Measurements from ENCODE around the gene NCOA3.
"Not testable (repeated sequence)": the region's sequence is repeated elsewhere in the genome, so short reads cannot be mapped to it uniquely, and the experiment has no call there.

NCOA3 gene

DNA sequence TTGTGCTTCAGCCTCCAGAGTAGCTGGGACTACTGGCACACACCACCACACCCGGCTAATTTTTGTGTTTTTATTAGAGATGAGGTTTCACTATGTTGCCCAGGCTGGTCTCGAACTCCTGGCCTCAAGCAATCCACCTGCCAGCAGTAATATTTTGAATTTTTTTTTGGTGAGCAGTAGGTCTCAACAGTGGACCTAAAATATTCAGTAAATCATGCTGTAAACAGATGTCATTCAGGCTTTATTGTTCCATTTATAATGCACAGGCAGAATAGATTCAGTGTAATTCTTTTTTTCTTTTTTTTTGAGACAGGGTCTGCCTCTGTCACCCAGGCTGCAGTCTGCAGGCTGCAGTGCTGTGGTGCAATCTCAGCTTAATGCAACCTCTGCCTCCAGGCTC, 69.7 kb downstream of the NCOA3 start:
- DNase-seq, result no peak

DNA sequence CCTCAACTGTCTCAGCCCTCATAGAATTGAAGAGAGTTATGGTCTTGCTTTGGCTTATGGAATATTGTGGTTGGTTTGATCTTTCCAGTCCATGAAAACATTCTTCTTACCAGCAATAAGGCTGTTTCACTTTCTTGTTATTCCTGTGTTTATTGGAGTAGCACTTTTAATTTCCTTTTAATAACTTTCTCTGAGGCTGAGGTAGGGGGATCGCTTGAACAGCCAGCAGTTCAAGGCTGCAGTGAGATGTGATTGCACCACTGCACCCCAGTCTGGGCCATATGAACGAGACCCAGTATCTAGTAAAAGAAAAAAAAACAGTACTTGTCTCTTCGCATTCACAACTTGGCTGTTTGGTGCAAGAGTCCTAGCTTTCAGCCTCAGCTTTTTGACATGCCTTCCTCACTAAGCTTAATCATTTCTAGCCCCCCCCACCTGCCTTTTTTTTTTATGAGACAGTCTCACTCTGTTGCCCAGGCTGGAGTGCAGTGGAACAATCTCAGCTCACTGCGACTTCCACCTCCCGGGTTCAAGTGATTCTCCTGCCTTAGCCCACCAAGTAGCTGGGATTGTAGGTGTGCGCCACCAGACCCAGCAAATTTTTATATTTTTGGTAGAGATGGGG, 70.5 kb downstream of the NCOA3 start:
- DNase-seq, result no peak

GRCh38 chr20:47573559-47573958, 71.9 kb downstream of the NCOA3 start:
- no peak for DNase-seq

GRCh38 chr20:47574616-47575364, 73.1 kb downstream of the NCOA3 start:
- no peak for DNase-seq

DNA sequence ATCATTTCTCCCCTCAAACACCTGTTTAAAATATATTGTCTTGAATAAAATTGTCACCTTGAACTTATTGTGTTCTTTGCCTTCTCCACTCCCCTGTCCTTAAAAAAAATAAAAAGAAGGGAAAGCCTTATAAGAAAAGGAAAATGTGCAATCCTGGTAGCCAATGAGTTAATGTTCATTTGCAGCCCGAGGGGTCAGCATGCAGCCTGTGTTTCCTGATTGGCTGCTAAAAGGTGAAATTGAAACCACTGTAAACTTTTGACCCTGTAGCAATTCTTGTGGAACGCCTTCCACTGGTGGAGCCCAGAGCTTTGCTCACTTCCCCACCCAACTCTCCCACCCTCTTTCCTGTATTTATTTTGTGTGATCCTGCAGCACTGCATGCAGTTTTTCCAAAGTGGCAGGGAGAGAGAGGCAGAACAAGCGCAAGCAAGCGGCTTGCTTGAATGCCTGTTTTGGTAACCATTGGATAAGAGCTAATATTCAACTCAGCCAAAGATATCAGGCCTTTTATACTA, 74.9 kb downstream of the NCOA3 start:
- DNase-seq, result peak; percentile 22

DNA sequence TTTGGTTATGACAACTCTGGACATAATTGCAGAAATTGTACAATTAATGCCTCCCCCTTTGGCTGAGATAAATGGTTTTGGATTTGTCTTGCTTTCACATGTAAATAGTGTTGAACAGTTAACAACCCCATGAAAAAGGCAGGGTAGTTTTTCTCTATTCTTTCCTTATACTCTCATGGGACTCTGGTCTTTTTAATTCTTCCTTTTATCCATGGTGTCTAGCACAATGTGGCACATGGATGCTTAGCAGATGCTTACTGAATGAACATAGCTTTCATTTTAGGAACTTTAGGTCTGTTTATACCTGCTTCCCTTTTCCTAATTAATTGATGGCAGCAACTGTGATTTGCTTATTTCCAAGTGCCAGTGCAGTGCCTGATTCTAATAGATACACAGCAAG, 75.6 kb downstream of the NCOA3 start:
- no peak for DNase-seq

- no peak for DNase-seq
Observed at GRCh38 chr20:47578543-47578942, 76.9 kb downstream of the NCOA3 start.

GRCh38 chr20:47580686-47581085, 79.0 kb downstream of the NCOA3 start:
- DNase-seq, result not testable (repeated sequence)

- DNase-seq, result no peak
Observed at GRCh38 chr20:47581090-47581489, 79.4 kb downstream of the NCOA3 start.

- DNase-seq, result no peak
Observed at GRCh38 chr20:47583551-47583950, 81.9 kb downstream of the NCOA3 start.

GRCh38 chr20:47585087-47585747, 83.5 kb downstream of the NCOA3 start:
- no peak for DNase-seq

DNA sequence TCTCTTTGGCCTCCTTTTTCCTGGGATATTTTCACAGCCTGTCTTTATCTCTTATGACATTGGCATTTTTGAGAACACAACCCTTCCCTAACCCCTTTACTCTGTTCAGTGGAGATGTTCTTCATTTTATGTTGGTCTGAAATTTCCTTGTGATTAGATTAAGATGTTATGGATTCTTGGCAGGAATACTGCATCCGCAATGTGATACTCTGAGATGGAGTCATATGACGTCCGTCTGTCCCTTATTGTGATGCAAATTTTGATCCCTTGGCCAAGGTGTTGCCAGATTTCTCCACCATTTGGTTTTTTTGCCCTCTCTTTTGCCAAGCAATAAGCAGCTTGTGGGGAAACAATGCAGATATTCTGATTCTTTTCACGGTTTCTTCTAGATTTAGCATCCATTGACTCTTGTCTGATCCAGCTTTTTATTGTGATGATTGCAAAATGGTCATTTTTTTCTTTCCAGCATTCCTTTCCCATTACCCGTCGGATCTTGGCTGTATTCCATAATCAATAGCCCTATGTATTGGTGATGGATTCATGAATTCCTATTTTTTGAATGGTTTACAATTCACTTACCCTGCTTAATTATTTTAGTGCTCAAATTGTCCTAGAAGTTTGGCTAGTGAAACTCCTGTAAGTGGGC, 85.1 kb downstream of the NCOA3 start:
- DNase-seq, result no peak

DNA sequence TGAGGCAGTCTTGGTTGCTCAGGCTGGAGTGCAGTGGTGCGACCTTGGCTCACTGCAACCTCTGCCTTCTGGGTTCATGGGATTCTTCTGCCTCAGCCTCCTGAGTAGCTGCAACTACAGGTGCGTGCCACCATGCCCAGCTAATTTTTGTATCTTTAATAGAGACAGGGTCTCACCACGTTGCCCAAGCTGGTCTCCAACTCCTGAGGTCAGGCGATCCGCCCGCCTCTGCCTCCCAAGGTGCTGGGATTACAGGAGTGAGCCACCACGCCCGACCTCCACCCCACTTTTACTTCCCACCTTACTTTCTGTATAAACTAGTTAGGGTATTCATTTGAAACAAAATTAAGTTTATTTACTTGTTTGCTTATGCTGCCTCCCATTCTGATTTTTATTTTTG, 86.5 kb downstream of the NCOA3 start:
- DNase-seq, result no peak

- DNase-seq, result no peak
Observed at GRCh38 chr20:47591231-47591630, 89.5 kb downstream of the NCOA3 start.

- no peak for DNase-seq
Observed at GRCh38 chr20:47594157-47594556, 92.5 kb downstream of the NCOA3 start.

GRCh38 chr20:47595138-47595537, 93.5 kb downstream of the NCOA3 start:
- not testable (repeated sequence) for DNase-seq

DNA sequence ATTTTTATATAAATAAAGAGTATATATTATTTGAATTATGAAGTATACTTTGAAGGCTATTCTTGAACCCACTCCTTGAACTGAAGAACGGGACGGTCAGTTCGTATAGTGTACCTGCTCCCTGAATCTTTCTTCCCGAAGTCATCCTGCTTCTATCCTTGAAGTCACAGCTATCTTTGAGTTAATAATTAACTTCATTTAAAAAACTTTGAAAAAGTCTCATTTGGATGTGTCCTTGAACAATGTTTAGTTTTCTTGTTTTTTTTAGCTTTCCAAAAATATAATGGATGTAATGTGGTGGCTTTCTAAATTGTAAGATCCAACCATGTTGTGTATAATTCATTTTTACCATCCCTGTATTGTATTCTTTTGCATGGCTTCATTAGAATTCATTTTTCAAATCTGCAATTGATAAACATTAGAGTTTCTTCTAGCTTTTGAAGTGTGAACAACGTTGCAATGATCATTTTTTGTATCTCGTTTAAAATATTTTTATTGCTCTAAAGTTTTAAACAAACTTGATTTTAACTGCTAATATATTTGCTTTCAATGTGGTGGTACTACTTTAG, 94.4 kb downstream of the NCOA3 start:
- no peak for DNase-seq

DNA sequence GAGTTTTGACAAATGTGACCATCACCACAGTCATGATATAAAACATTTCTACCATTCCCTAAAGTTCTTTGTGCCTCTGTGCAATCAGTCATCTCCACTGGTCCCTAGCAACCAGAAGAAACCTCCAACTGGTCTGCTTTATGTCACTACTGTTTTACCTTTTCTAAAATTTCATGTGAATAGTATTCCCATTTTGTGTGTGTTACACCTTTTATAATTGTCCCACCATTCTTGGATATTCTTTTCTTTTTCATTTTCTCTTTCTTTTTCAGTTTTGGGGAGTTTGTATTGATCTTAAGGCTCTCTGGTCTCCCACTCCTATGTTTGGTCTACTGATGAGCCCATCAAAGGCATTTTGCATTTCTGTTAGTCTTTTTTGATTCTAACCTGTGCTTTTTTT, 95.4 kb downstream of the NCOA3 start:
- no peak for DNase-seq

- no peak for DNase-seq
Observed at GRCh38 chr20:47598911-47599744, 97.4 kb downstream of the NCOA3 start.

DNA sequence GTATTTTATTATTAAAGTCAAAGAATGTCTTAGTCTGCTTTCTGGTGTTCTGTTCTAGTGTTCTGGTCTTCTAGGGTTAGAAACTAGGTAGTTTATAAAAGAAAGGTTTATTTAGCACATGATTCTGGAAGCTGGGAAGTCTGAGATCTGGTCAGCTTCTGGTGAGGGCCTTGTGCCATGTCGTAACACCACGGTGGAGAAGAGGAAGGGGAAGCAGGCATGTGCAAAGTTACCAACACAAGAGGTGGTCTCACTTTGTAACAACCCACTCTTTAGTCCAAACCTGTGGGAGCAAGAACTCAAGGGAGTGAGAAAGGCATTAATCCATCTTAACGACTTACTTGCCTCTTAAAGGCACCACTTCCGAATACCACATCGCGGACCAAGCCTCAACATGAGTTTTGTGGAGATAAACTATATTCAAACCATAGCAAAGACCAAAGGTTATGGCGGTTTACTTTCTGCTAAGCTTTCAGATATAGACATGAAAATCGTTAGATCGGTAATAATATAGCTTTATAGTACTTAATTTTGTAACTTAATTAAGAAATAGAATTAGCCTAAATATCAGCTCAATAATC, 99.4 kb downstream of the NCOA3 start:
- no peak for DNase-seq

- DNase-seq, result no peak
Observed at GRCh38 chr20:47603260-47603659, 101.6 kb downstream of the NCOA3 start.

Data from GDM1 (cell line).